Melanocyte of skin (primary cell): Measurements from ENCODE around the gene LAMB4. TPM values are rescaled to one million over a fixed set of nuclear protein-coding genes. Genes with fewer than 3 reads are reported as not detected.

Experiments
- small RNA-seq, 2 donors: library from RNA; depleted of rRNA; stranded (forward); fragments of <200 nt; gene quantifications; one replicate each; pipeline ENCODE3, GENCODE V24; 2012
- total RNA-seq, 2 donors: library from RNA; depleted of rRNA; stranded (reverse); fragments of >200 nt; gene quantifications; 2 replicates each; pipeline ENCODE4 v1.2.3, GENCODE V29; 2012

Gene LAMB4
- under 1 TPM; under 0.01 to 0.34 TPM for total RNA-seq

GRCh38 chr7:108130261-108130660 is at the start of gene LAMB4:
TSS of gene LAMB4 (minus strand) at chr7:108130361. CDS start at chr7:108123164, 7,197 bp downstream.

DNA sequence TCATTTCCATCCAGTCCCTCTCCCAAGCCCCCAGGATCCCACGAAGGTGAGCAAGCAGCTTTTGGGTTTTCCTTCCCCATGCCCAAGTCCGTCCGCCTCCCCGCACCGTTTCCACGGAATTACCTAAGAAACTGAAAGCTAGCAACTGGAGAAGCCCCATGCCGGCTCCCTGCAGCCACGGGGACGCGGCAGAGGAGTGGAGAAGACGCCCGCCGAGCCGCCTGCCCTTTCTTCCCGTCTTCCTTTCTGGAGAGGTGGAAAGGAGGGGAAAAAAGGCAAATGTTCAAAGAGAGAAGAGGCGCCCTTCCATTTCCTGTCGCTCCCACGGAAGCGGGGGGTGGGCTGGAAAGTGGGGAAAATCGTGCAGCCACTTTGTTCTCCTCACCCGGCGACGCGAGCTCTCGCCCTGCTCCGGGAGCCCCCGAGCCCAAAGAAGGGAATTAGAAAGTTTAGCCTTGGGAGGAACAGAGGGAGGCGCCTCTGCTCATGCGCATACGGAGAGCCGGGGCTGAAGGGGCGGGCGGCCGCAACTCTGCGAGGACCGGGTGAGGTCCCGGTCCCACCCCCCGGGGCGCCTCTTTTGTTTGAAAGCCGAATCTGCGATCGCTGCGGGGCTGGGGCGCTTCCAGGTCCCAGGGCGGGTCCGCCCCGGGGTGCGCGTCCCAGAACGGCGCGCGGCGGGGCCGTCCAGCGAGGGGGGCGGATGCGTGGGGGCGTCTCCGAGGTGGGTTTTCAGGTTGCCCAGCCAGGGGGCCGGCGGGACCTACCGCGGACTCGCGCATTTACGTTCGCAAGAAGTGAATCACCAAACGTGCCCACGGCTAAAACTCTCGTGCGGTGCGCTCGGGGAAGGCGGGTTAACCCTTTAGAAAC is 127.2 kb downstream of the LAMB4 start, which contains the start of gene LAMB1:
LAMB1 (minus strand) TSS at position 436 of the 873 bp plus-strand sequence; CDS start at position 160, 276 bp downstream.

Small RNA genes within 50 kb of the gene (small RNA-seq; reads per million reads assigned to genes)
- 0 to 0.09 reads per million in 2 donors for gene RF00012

Other genes with a start within 250 kb of the LAMB4 start
- gene DLD, start 239.2 kb downstream of the LAMB4 start, total RNA-seq: 10 to 100 TPM; 67.8 to 80.3 TPM
- 100 to 1,000 TPM; 160 to 183 TPM for gene LAMB1, start 127.2 kb downstream of the LAMB4 start, total RNA-seq